PC-9 (cell line): Measurements from ENCODE around the gene AKAP13. TPM values are rescaled to one million over a fixed set of nuclear protein-coding genes. Genes with fewer than 3 reads are reported as not detected.

ENCODE experiments used
- BruUV-seq: library from RNA; stranded (reverse); fragments of 400-500 nt; replicated peaks from 2 replicates; lab custom pipeline; 2021; lab: Mats Ljungman, UMichigan
- CTCF ChIA-PET: fragments of 300-600 bp; sonication (Branson Sonifier 250); formaldehyde crosslinking; loops from one replicate; lab custom pipeline; 2022; ENCODE audit warnings: antibody characterized with exemption; lab: Charles Lee
- POLR2A ChIA-PET: fragments of 300-600 bp; sonication (Branson Sonifier 250); formaldehyde crosslinking; loops from one replicate; lab custom pipeline; 2022; ENCODE audit warnings: antibody characterized with exemption; ENCODE audit not compliant: unreplicated experiment; lab: Charles Lee
- DNase-seq, 2 experiments: peaks; one replicate each; pipeline versions ENCODE4 v3.0.0 to v3.0.0-alpha.2; 2015 to 2022; ENCODE audit warnings: mixed read lengths in 1 of 2
- H2AFZ ChIP-seq: fragments of 200-600 bp; sonication (generic); 2 replicates; pipeline ENCODE4 v1.8.1; 2017; ENCODE audit warnings: antibody characterized with exemption
- H3F3A ChIP-seq: fragments of 200-600 bp; sonication (generic); 2 replicates; pipeline ENCODE4 v1.8.1; 2017; ENCODE audit warnings: antibody characterized with exemption, mild to moderate bottlenecking, low read depth; ENCODE audit not compliant: insufficient read depth
- H3K27ac ChIP-seq: fragments of 200-600 bp; sonication (generic); 2 replicates; pipeline ENCODE4 v1.6.1; 2016; ENCODE audit warnings: mixed run types
- H3K27me3 ChIP-seq: fragments of 200-600 bp; sonication (generic); 2 replicates; pipeline ENCODE4 v1.6.1; 2016; ENCODE audit warnings: low read depth, mixed run types; ENCODE audit not compliant: insufficient read depth
- H3K36me3 ChIP-seq: fragments of 200-600 bp; sonication (generic); 2 replicates; pipeline ENCODE4 v1.6.1; 2016; ENCODE audit warnings: low read depth, mixed run types
- H3K4me1 ChIP-seq: fragments of 200-600 bp; sonication (generic); replicated peaks from 2 replicates; pipeline ENCODE4 v1.6.1; 2016; ENCODE audit warnings: mixed run types; ENCODE audit not compliant: insufficient read depth
- H3K4me2 ChIP-seq: fragments of 200-600 bp; sonication (generic); 2 replicates; pipeline ENCODE4 v1.6.1; 2017; ENCODE audit warnings: mixed run types
- H3K4me3 ChIP-seq: fragments of 200-600 bp; sonication (generic); 2 replicates; pipeline ENCODE4 v1.6.1; 2016; ENCODE audit warnings: mixed run types
- H3K79me2 ChIP-seq: fragments of 200-600 bp; sonication (generic); 2 replicates; pipeline ENCODE4 v1.6.1; 2017; ENCODE audit warnings: low read depth, mixed run types
- H3K9me2 ChIP-seq: fragments of 200-600 bp; sonication (generic); 2 replicates; pipeline ENCODE4 v1.8.1; 2017; ENCODE audit warnings: mild to moderate bottlenecking; ENCODE audit not compliant: insufficient read depth
- H3K9me3 ChIP-seq: fragments of 200-600 bp; sonication (generic); 2 replicates; pipeline ENCODE4 v1.8.1; 2016; ENCODE audit warnings: low read depth; ENCODE audit not compliant: insufficient read depth
- H4K20me1 ChIP-seq: fragments of 200-600 bp; sonication (generic); 2 replicates; pipeline ENCODE4 v1.8.1; 2017; ENCODE audit not compliant: insufficient read depth
- EZH2 ChIP-seq: fragments of 200-600 bp; sonication (generic); IDR thresholded peaks from 2 replicates; pipeline ENCODE4 v1.8.0; 2017; ENCODE audit warnings: antibody characterized with exemption, low read depth
- intact Hi-C: fragments of 100-400 bp; cut with micrococcal nuclease; formaldehyde crosslinking; loops from one replicate; pipeline ENCODE4 v1.10.0; 2022; ENCODE audit not compliant: unreplicated experiment
- total RNA-seq: library from RNA; stranded (reverse); gene quantifications from 2 replicates; pipeline ENCODE4 v1.2.3, GENCODE V29; 2021
- TF ChIP-seq, protein P1 (sequence below): fragments of 200-600 bp; sonication (generic); conservative IDR thresholded peaks from 2 replicates; pipeline ENCODE4 v1.6.1; 2017; ENCODE audit warnings: mixed run types, antibody characterized with exemption, mild to moderate bottlenecking, moderate library complexity

The AKAP13 gene
- total RNA-seq, 1 experiment from 2014 or later = 82.5 TPM

DNA sequence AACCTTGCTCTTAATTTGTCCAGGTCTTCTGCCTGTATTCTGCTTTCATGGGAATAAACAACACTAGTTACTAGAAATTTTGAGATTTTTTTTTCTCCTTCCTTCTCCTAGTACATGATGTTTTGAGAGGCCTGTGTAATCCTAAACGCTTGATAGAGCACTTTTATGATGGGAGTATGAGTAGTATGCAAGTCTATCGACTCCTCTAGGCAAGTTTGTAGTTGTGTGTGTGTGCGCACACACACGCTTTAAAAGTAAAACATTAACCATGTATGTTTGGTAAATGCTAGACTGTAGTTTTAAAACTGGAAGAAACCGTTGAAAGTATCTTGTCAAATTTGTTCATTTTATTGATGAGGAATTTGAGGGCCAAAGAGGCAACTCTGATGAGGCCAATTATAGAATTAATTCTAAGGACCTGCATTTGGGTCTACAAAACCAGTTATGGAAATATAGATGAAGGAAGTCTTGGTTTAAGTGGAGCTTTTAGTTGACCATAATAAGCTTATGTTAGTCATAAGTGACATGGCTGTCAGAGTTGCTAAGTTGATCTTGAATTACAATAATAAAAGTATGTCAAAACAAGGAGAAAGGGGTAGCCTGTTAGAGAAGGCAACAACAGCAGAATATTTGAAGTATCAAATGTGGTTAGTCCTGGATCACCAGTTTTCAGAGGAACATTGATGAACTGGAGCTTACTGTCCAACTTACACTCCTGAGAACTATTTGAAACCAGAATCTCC lies 47.1 kb downstream of the AKAP13 start:
- TF ChIP-seq EZH2 = no peak
- TF ChIP-seq, protein P1, sequence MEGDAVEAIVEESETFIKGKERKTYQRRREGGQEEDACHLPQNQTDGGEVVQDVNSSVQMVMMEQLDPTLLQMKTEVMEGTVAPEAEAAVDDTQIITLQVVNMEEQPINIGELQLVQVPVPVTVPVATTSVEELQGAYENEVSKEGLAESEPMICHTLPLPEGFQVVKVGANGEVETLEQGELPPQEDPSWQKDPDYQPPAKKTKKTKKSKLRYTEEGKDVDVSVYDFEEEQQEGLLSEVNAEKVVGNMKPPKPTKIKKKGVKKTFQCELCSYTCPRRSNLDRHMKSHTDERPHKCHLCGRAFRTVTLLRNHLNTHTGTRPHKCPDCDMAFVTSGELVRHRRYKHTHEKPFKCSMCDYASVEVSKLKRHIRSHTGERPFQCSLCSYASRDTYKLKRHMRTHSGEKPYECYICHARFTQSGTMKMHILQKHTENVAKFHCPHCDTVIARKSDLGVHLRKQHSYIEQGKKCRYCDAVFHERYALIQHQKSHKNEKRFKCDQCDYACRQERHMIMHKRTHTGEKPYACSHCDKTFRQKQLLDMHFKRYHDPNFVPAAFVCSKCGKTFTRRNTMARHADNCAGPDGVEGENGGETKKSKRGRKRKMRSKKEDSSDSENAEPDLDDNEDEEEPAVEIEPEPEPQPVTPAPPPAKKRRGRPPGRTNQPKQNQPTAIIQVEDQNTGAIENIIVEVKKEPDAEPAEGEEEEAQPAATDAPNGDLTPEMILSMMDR = no peak
- no peaks in the 10 kb centered on the region for H3K36me3 ChIP-seq
- no peaks in the 10 kb centered on the region for H3F3A ChIP-seq
- ChIA-PET POLR2A (no interaction called here), CTCF (no interaction called here)
- no peaks in the 10 kb centered on the region for H3K9me3 ChIP-seq
- H3K4me2 ChIP-seq = no peak overlapping the region
- H3K9me2 ChIP-seq = no peaks in the 10 kb centered on the region
- H4K20me1 ChIP-seq = no peaks in the 10 kb centered on the region
- intact Hi-C loops = no loop called here
- H3K27ac ChIP-seq = no peak overlapping the region
- 0 out of 2 replicates have a peak, but pooled peaks cover 5% of the 10 kb centered on the region for H3K4me1 ChIP-seq
- H3K4me3 ChIP-seq = no peak overlapping the region
- no TSS peak for BruUV-seq
- H3K27me3 ChIP-seq = no peaks in the 10 kb centered on the region
- H3K79me2 ChIP-seq = peaks cover 100% of the 10 kb centered on the region
- no peak overlapping the region for H2AFZ ChIP-seq
- no peak for DNase-seq

DNA sequence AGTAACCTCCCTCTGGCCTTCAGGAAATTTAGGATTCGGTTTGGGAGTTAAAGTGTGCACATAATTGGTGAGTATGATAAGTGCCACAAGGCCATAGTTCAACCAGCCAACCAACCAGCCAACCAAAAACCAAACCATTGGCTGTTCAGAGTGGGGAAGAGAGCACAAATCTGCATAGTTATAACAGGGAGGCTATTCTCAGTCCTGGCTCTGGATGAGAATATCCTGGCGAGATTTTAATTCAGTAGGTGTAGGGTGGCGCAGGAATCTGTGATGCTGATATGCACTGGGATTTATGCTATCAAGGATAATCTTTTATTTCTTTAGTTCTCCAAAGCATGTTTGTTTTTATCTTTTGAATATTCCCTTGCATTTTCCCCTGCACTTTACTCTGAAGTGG lies 49.1 kb downstream of the AKAP13 start:
- no peak overlapping the region for H3K4me2 ChIP-seq
- ChIA-PET POLR2A (no interaction called here), CTCF (no interaction called here)
- no peak overlapping the region for H3K27ac ChIP-seq
- no peaks in the 10 kb centered on the region for H3K27me3 ChIP-seq
- no peak overlapping the region for H2AFZ ChIP-seq
- TF ChIP-seq, protein P1 = no peak
- no peak for TF ChIP-seq EZH2
- no peak overlapping the region for H3K4me3 ChIP-seq
- peaks cover 4% of the 10 kb centered on the region for H3K36me3 ChIP-seq
- 0 out of 2 replicates have a peak, but pooled peaks cover 5% of the 10 kb centered on the region for H3K4me1 ChIP-seq
- no peaks in the 10 kb centered on the region; the same call in 1 of the 2 replicates for H3F3A ChIP-seq
- no peaks in the 10 kb centered on the region; the same call in 1 of the 2 replicates for H3K9me3 ChIP-seq
- intact Hi-C loops = no loop called here
- H3K79me2 ChIP-seq = peaks cover 90% of the 10 kb centered on the region
- no TSS peak for BruUV-seq
- DNase-seq = no peak
- H4K20me1 ChIP-seq = no peaks in the 10 kb centered on the region
- H3K9me2 ChIP-seq = no peaks in the 10 kb centered on the region

DNA sequence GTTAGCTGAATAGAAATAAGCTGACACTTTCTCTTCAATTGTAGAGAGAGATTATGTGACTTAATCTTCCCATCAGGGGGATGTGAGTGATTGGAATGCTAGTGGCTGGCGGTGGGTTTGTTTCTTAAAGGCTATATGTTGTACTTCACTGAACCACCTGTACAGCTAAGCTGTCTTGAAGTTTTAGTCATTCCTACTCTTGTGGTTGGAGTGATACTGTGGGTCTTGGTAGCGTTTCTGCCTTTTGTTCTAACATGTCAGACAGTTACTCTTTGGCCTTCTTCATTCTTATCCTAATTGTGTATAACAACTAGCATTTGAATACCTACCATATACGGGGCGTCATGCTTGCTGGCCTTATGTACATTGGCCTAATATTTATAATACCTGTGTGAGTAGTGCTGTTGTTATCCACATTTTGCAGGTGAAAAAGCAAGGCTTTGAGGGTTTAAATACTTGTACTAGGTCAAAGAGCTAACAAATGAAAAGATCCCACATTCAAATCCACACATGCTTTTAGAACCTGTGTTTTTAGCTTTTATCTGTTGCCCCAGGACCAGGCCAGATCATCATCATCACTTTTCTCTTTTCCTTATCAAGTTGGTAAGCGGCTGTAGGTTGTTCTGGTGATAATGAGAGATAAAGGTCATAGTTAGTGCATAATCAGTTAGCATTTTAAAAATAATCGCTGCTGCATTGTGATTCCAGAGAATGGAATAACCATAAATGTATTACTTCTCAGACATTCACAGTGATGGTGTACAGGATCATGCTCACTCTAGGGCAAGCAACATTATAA lies 50.2 kb downstream of the AKAP13 start:
- CTCF ChIA-PET = no interaction called here
- POLR2A ChIA-PET = no interaction called here
- Histone ChIP-seq H3K4me2 (no peak overlapping the region), H3F3A (no peaks in the 10 kb centered on the region; the same call in 1 of the 2 replicates), H4K20me1 (no peaks in the 10 kb centered on the region), H3K9me3 (no peaks in the 10 kb centered on the region; the same call in 1 of the 2 replicates), H3K4me3 (no peak overlapping the region), H2AFZ (no peak overlapping the region), H3K36me3 (peaks cover 4% of the 10 kb centered on the region), H3K9me2 (no peaks in the 10 kb centered on the region), H3K27ac (no peak overlapping the region), H3K4me1 (0 out of 2 replicates have a peak, but pooled peaks cover 5% of the 10 kb centered on the region), H3K27me3 (no peaks in the 10 kb centered on the region), H3K79me2 (peaks cover 79% of the 10 kb centered on the region)
- no TSS peak for BruUV-seq
- TF ChIP-seq, protein P1 = no peak
- TF ChIP-seq EZH2 = no peak
- intact Hi-C loops = no loop called here
- no peak for DNase-seq
